ENCODE data around the gene ANKRD11. TPM values are rescaled to one million over a fixed set of nuclear protein-coding genes. Genes with fewer than 3 reads are reported as not detected.

ANKRD11 gene
- total RNA-seq, 1 donor from 2014 or later, result 154 TPM

- intact Hi-C loops (cut with micrococcal nuclease), result no loop called here
These were observed 267.4 kb downstream of the ANKRD11 start for GRCh38 chr16:89222931-89223330.

GRCh38 chr16:89221604-89222003, 268.8 kb downstream of the ANKRD11 start:
- intact Hi-C loops (cut with micrococcal nuclease), result no loop called here

- intact Hi-C loops (cut with micrococcal nuclease), result loop anchor here (5.0 kb wide), 1 partner anchor 647 kb away; the partner anchor contains the start of gene ZC3H18
These were observed 271.0 kb downstream of the ANKRD11 start for GRCh38 chr16:89219365-89219764.

Other genes with a start within 250 kb of the ANKRD11 start
- gene SPG7, start 17.8 kb upstream of the ANKRD11 start, total RNA-seq, result 115 and 116 TPM in 2 replicates
- gene RPL13, start 70.1 kb upstream of the ANKRD11 start, total RNA-seq, result 2,174 and 2,182 TPM in 2 replicates
- gene CPNE7, start 85.2 kb upstream of the ANKRD11 start, total RNA-seq, result 3.8 and 6.7 TPM in 2 replicates
- gene DPEP1, start 123.1 kb upstream of the ANKRD11 start, total RNA-seq, result not detected in 2 replicates
- gene CHMP1A, start 167.1 kb upstream of the ANKRD11 start, total RNA-seq, result 98.8 and 101 TPM in 2 replicates
- 16.6 and 19.5 TPM in 2 replicates for gene SPATA33, start 167.3 kb upstream of the ANKRD11 start, total RNA-seq
- gene CDK10, start 196.1 kb upstream of the ANKRD11 start, total RNA-seq, result 91.5 and 96.3 TPM in 2 replicates
- gene SPATA2L, start 211.1 kb upstream of the ANKRD11 start, total RNA-seq, result 6.0 and 6.7 TPM in 2 replicates
- gene VPS9D1, start 230.3 kb upstream of the ANKRD11 start, total RNA-seq, result 11.9 and 13.0 TPM in 2 replicates
- gene ZNF276, start 231.0 kb upstream of the ANKRD11 start, total RNA-seq, result 75.6 and 79.0 TPM in 2 replicates